ENCODE data around the gene OLIG1. TPM values are rescaled to one million over a fixed set of nuclear protein-coding genes. Genes with fewer than 3 reads are reported as not detected.

Gene OLIG1
- total and polyA plus RNA-seq, 5 experiments from 2014 or later: not detected

DNA sequence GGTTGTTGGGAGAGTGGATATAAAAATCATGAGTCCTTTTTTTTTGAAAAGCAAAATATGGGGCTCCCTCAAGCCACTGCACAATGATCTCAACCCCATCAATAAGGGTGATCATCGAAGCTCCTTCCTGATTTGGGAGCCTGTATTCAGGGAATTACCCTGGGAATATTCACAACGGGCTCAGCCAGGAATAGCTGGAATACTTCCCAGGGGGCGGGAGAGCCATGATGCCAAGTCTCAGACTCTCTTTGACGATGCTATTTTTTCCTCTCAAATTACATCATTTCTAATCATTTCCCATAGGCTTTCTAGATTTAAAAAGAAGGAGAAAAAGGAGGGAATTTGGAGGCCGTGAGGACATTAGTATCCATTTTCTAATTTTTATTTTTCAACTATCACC lies 18.4 kb downstream of the OLIG1 start:
- Mint-ChIP-seq H3K36me3 (no peaks in the 10 kb centered on the region), H3K27me3 (peaks cover 0 to 12% (median 9%) of the 10 kb centered on the region in 5 donors), H3K9me3 (no peaks in the 10 kb centered on the region), H3K4me1 (peaks cover 0 to 2% (median 0%) of the 10 kb centered on the region in 4 donors), H3K27ac (no peak overlapping the region), H3K4me3 (no peak overlapping the region)
- no peak for DNase-seq
- ATAC-seq: no peak
- POLR2A ChIA-PET: no interaction called here

- peaks cover 0 to 2% (median 0%) of the 10 kb centered on the region in 4 donors for H3K4me1 Mint-ChIP-seq
- POLR2A ChIA-PET: no interaction called here
- DNase-seq (no peak), ATAC-seq (no peak)
- H3K36me3 Mint-ChIP-seq: no peaks in the 10 kb centered on the region
- no peak overlapping the region for H3K4me3 Mint-ChIP-seq
- peaks cover 0 to 12% (median 9%) of the 10 kb centered on the region in 5 donors for H3K27me3 Mint-ChIP-seq
- H3K27ac Mint-ChIP-seq: no peak overlapping the region
- no peaks in the 10 kb centered on the region for H3K9me3 Mint-ChIP-seq
These were observed 19.6 kb downstream of the OLIG1 start for GRCh38 chr21:33089395-33090119.

GRCh38 chr21:33096426-33096825 lies 26.5 kb downstream of the OLIG1 start:
- Mint-ChIP-seq H3K27ac (peak overlapping the region in 2 of 10 donors; percentile 27 to 61), H3K9me3 (no peaks in the 10 kb centered on the region), H3K4me3 (peak overlapping the region in 1 of 10 donors; percentile 39), H3K4me1 (peaks cover 0 to 2% (median 0%) of the 10 kb centered on the region in 4 donors), H3K27me3 (peaks cover 0 to 9% (median 0%) of the 10 kb centered on the region in 5 donors), H3K36me3 (no peaks in the 10 kb centered on the region)
- POLR2A ChIA-PET: interaction anchor here (0.7 kb wide), 1 partner anchor 20 kb away, joined by 5 read pairs; no protein-coding TSS in a partner anchor
- no peak for ATAC-seq
- DNase-seq: no peak

- Mint-ChIP-seq H3K27me3 (peaks cover 0 to 13% (median 3%) of the 10 kb centered on the region in 5 donors), H3K4me1 (peaks cover 0 to 2% (median 0%) of the 10 kb centered on the region in 4 donors)
These were observed 29.2 kb downstream of the OLIG1 start for GRCh38 chr21:33099131-33099530.

GRCh38 chr21:33101300-33101911 lies 31.5 kb downstream of the OLIG1 start:
- no peak for ATAC-seq
- Mint-ChIP-seq H3K27ac (no peak overlapping the region), H3K4me3 (no peak overlapping the region), H3K4me1 (peaks cover 0 to under 1% (median 0%) of the 10 kb centered on the region in 4 donors), H3K27me3 (peaks cover 3 to 22% (median 14%) of the 10 kb centered on the region in 5 donors), H3K9me3 (no peaks in the 10 kb centered on the region), H3K36me3 (no peaks in the 10 kb centered on the region)
- no peak for DNase-seq
- POLR2A ChIA-PET: no interaction called here

More at GRCh38 chr21:33099131-33099530, 29.2 kb downstream of the OLIG1 start:
- no peaks in the 10 kb centered on the region for H3K9me3 Mint-ChIP-seq
- ATAC-seq: no peak
- no peak for DNase-seq
- no peak overlapping the region for H3K27ac Mint-ChIP-seq
- H3K36me3 Mint-ChIP-seq: no peaks in the 10 kb centered on the region
- H3K4me3 Mint-ChIP-seq: no peak overlapping the region
- POLR2A ChIA-PET: no interaction called here

DNA sequence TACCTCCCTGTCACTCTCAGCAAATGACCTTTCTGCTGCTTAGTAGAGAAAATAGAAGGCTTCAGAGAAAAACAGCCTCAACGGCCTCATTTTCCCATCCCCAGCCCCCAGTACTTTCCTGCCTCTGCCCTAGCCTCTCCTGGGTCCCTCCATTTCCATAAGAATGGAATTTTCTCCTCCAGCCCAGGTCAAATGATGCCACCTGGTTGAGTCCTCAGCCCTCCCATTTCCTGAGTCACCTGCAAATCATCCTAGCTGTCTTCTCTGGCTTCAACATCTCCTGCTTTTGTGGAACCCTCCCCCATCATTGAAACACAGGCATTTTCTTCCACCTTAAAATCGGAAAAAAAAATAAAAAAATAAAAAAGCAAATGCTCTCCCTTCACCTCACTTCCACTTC lies 35.1 kb downstream of the OLIG1 start:
- peaks cover 3 to 12% (median 6%) of the 10 kb centered on the region in 4 donors for H3K4me1 Mint-ChIP-seq
- H3K36me3 Mint-ChIP-seq: no peaks in the 10 kb centered on the region
- peaks cover 10 to 40% (median 24%) of the 10 kb centered on the region in 5 donors for H3K27me3 Mint-ChIP-seq
- no peak overlapping the region for H3K27ac Mint-ChIP-seq
- H3K4me3 Mint-ChIP-seq: no peak overlapping the region
- DNase-seq (no peak), ATAC-seq (no peak)
- H3K9me3 Mint-ChIP-seq: no peaks in the 10 kb centered on the region
- POLR2A ChIA-PET: no interaction called here

- ATAC-seq: no peak
- POLR2A ChIA-PET: no interaction called here
- Mint-ChIP-seq H3K4me3 (peak overlapping the region in 1 of 10 donors; percentile 9), H3K4me1 (peaks cover 3 to 12% (median 7%) of the 10 kb centered on the region in 4 donors), H3K36me3 (no peaks in the 10 kb centered on the region), H3K27ac (no peak overlapping the region), H3K9me3 (no peaks in the 10 kb centered on the region), H3K27me3 (peaks cover 23 to 54% (median 43%) of the 10 kb centered on the region in 5 donors)
- DNase-seq: no peak
These were observed 38.3 kb downstream of the OLIG1 start for GRCh38 chr21:33108228-33108627.

DNA sequence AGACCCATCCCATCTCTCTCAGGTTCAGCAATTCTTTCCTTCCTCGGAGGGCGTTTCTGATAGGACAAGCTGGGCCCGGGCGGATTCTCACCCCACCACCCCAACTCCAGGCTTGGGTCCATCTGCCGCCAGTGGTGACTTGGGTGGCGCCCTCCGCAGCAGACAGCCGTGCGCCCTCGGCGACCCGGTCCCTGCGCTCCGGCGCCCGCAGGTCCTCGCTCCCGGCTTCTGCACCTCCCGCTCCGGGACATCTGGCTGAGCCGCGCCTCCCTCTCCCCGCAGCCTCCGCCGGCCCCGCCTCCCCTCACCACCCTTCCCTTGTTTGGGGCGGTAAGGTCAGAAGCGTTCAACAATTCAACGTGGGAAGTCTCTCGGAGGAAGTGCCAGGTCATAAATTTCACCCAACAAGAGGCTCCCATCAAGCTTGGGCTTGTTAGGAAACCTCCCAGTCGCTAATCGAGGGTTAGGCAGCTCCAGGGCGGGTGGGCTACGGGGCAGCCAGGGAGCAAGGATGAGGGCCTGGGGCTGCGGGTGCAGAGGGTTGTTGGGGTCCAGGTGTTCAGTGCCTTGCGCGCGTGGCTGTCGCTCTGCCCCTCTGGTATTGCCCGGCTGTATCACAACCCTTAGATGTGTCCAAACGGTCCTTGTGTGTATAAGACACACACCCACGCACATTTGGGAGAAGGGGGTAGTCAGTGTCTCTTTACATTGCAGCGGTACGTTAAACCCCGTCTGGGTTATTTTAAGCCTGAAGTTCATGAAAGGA lies 39.8 kb downstream of the OLIG1 start:
- Mint-ChIP-seq H3K27me3 (peaks cover 23 to 50% (median 38%) of the 10 kb centered on the region in 5 donors), H3K4me1 (peaks cover 3 to 12% (median 7%) of the 10 kb centered on the region in 4 donors), H3K9me3 (no peaks in the 10 kb centered on the region), H3K4me3 (peak overlapping the region in 8 of 10 donors; percentile 48 to 75 (median 66)), H3K36me3 (no peaks in the 10 kb centered on the region), H3K27ac (no peak overlapping the region)
- DNase-seq (peak in 1 of 10 donors; percentile 3), ATAC-seq (peak; percentile 25 to 29)
- POLR2A ChIA-PET: interaction anchor here (0.7 kb wide), 2 partner anchors 35 to 156 kb away, joined by 3 read pairs; partner anchors contain the start of gene IL10RB

DNA sequence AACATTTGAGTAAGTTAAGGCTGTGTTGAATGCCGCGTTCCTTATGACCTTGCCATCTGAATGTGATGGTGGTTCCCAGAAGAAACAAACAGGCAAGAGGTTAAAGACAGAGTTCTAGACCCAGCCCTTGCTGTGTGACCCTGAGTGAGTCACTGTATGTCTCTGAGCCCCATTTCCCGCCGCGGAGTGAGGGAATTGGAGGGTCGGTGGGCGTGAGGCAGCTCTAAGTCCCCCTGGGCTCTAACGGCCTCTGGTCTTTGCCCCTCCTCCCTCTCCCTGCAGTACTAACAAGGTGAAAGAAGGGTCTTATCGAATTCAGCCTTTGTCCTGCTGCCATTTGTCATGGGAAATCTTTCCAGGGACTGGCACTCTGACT lies 40.4 kb downstream of the OLIG1 start:
- H3K27ac Mint-ChIP-seq: no peak overlapping the region
- peaks cover 22 to 44% (median 37%) of the 10 kb centered on the region in 5 donors for H3K27me3 Mint-ChIP-seq
- H3K9me3 Mint-ChIP-seq: no peaks in the 10 kb centered on the region
- ATAC-seq: no peak
- DNase-seq: no peak
- peak overlapping the region in 3 of 10 donors; percentile 48 to 63 (median 62) for H3K4me3 Mint-ChIP-seq
- POLR2A ChIA-PET: no interaction called here
- H3K36me3 Mint-ChIP-seq: no peaks in the 10 kb centered on the region
- peaks cover 3 to 12% (median 8%) of the 10 kb centered on the region in 4 donors for H3K4me1 Mint-ChIP-seq

- no peaks in the 10 kb centered on the region for H3K36me3 Mint-ChIP-seq
- DNase-seq (no peak), ATAC-seq (no peak)
- H3K9me3 Mint-ChIP-seq: no peaks in the 10 kb centered on the region
- no peak overlapping the region for H3K27ac Mint-ChIP-seq
- no peak overlapping the region for H3K4me3 Mint-ChIP-seq
- H3K4me1 Mint-ChIP-seq: peaks cover 12 to 24% (median 18%) of the 10 kb centered on the region in 4 donors
- POLR2A ChIA-PET: no interaction called here
- peaks cover 18 to 40% (median 36%) of the 10 kb centered on the region in 5 donors for H3K27me3 Mint-ChIP-seq
These were observed 41.6 kb downstream of the OLIG1 start for GRCh38 chr21:33111577-33111976.

DNA sequence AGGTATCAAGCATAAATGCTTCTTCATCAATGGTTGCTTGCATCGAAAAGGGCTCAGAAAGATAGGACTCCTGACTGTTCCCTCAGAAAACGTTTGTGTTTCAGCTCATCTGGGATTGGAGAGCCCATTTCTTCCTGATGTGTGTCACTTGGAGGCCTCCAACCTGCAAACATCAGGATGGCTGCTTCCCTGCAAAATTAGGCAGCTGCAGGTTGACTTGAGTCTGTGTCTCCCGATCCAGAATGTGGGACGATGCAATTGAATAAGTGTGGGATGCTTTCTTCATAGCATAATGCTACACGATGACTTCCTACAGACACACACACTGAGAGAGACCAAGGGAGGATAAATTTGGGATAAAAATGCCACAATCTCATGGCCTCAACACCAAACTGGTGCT lies 42.2 kb downstream of the OLIG1 start:
- no peak for DNase-seq
- Mint-ChIP-seq H3K9me3 (no peaks in the 10 kb centered on the region), H3K4me1 (peaks cover 16 to 29% (median 22%) of the 10 kb centered on the region in 4 donors), H3K36me3 (no peaks in the 10 kb centered on the region), H3K27me3 (peaks cover 18 to 40% (median 36%) of the 10 kb centered on the region in 5 donors), H3K27ac (no peak overlapping the region), H3K4me3 (no peak overlapping the region)
- no peak for ATAC-seq
- POLR2A ChIA-PET: no interaction called here

DNA sequence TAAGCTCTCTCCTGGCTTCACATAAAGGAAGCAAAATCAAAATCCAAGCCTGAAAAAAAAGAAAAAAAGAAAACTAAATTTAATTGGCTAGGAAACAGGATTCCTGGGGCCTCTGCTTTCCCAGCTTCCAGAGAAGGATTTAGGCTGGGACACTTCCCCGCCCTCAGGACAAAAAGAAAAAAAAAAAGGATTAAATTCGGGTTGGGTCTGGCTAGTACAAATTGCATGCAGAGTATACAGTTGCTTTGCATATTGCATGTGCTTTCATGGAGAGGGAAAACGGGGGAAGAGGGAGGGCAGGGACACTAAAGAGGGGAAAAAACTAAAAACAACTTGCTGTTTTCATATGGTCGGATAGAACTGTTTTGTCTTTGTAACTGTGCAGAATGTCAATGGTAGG lies 42.7 kb downstream of the OLIG1 start:
- Mint-ChIP-seq H3K36me3 (no peaks in the 10 kb centered on the region), H3K27me3 (peaks cover 18 to 40% (median 36%) of the 10 kb centered on the region in 5 donors), H3K4me3 (no peak overlapping the region), H3K9me3 (no peaks in the 10 kb centered on the region), H3K4me1 (peaks cover 19 to 35% (median 26%) of the 10 kb centered on the region in 4 donors), H3K27ac (peak overlapping the region in 1 of 10 donors; percentile 17)
- POLR2A ChIA-PET: no interaction called here
- DNase-seq: no peak
- no peak for ATAC-seq
